Prostate gland (tissue), 2 donors: ENCODE measurements around the gene INTS3.

Experiments used
- POLR2A ChIP-seq: fragments of 450-650 bp; IDR thresholded peaks from one replicate; pipeline ENCODE4 v1.6.1; 2016; ENCODE audit warnings: antibody characterized with exemption, mild to moderate bottlenecking
- TF ChIP-seq, protein P1 (sequence below), 4 experiments: fragments of 200-600 bp in 2 of 4; fragments of 450-650 bp in 2 of 4; sonication (generic) in 2 of 4; IDR thresholded peaks; 1 replicate in 3 of 4; 2 replicates in 1 of 4; pipeline ENCODE4 v1.5.1; 2016 to 2019; ENCODE audit warnings: antibody characterized with exemption in 4 of 4, mild to moderate bottlenecking in 2 of 4, moderate library complexity in 2 of 4

DNA sequence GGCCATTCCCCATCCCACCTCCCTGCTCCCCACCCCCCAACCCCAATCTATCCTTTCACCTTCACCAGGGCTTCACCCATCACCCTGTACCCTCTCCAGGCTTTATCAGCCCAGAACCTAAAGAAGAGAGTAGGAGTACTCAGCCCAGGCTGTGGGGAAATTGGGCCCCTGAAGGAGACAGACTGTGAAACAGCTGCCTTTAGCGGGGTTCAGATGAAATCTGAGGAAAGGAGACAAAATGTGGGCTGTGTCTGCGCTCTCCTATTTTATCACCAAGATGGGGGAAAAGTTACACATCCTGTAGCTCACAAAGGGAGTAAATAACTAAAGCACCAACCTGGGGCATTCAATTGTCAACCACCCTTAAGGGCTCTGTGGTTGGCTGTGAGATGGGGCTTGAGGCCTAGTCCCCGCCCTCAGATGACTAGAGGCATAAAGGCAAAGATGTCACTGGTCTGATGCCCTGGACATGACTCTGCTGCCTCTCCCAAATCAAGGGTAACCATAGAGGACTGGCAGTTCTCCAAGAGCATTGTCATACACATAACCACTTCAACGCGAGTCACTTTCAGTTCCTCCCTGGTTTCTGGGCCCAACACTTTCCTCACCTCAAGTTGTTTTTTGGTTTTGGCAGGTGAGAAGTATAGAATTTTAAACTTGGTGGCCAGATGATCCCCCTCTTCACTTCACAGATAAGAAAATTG, 77.3 kb downstream of the INTS3 start:
- TF ChIP-seq, protein P1, sequence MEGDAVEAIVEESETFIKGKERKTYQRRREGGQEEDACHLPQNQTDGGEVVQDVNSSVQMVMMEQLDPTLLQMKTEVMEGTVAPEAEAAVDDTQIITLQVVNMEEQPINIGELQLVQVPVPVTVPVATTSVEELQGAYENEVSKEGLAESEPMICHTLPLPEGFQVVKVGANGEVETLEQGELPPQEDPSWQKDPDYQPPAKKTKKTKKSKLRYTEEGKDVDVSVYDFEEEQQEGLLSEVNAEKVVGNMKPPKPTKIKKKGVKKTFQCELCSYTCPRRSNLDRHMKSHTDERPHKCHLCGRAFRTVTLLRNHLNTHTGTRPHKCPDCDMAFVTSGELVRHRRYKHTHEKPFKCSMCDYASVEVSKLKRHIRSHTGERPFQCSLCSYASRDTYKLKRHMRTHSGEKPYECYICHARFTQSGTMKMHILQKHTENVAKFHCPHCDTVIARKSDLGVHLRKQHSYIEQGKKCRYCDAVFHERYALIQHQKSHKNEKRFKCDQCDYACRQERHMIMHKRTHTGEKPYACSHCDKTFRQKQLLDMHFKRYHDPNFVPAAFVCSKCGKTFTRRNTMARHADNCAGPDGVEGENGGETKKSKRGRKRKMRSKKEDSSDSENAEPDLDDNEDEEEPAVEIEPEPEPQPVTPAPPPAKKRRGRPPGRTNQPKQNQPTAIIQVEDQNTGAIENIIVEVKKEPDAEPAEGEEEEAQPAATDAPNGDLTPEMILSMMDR (IDR thresholded peaks at IDR 0.05): no peak
- no peak for TF ChIP-seq POLR2A
